Measurements from ENCODE around the gene SNURF.
"Not testable (repeated sequence)": the region's sequence is repeated elsewhere in the genome, so short reads cannot be mapped to it uniquely, and the experiment has no call there.

Gene SNURF

GRCh38 chr15:24954783-24955530 lies at the start of gene SNURF, which contains the start of gene SNRPN:
SNURF (plus strand) TSS chr15:24954987; CDS start chr15:24955049, 62 bp downstream.
SNRPN (plus strand) TSS chr15:24954987; CDS start chr15:24974454, 19,467 bp downstream.
- DNase-seq (ENCODE audit: low read depth): peak; percentile 70
- peak within 1 kb of the TSS; percentile 75 for H3K4me3 ChIP-seq (ENCODE audit: control insufficient read depth, low read depth, low read length)
- TF ChIP-seq CTCF (conservative IDR thresholded peaks at IDR 0.05; ENCODE audit: control insufficient read depth, insufficient read depth, low read depth, low read length): no peak

DNA sequence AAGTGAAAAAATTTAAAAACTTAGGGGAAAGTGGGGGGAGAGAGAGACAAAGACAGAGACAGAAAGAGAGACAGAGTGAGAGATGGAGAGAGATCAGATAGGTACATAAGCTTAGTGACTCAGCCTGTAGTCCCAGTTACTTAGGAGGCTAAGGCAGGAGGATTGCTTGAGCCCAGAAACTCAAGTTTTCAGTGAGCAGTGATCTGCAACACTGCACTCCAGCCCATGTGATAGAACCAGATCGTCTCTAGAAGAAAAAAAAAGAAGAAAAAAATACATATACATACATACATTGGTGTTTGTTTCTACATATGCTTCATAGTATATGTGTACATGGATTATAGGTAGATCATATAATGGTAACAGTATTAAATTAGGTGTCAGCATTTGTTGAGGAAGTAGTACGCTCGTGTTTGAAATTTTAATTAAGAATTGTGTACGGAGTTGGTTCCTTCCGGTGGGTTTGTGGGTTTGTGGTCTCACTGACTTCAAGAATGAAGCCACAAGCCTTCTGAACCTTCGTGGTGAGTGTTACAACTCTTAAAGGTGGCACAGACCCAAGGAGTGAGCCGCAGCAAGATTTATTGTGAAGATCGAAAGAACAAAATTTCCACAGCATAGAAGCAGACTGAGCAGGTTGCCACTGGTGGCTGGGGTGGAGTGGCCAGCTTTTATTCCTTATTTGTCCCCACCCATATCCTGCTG lies 38.3 kb upstream of the SNURF start:
- no peak for TF ChIP-seq CTCF (conservative IDR thresholded peaks at IDR 0.05; ENCODE audit: control insufficient read depth, insufficient read depth, low read depth, low read length)
- no peak overlapping the region for H3K4me3 ChIP-seq (ENCODE audit: control insufficient read depth, low read depth, low read length)
- no peak for DNase-seq (ENCODE audit: low read depth)

- DNase-seq (ENCODE audit: low read depth): no peak
- no peak overlapping the region for H3K4me3 ChIP-seq (ENCODE audit: control insufficient read depth, low read depth, low read length)
- no peak for TF ChIP-seq CTCF (conservative IDR thresholded peaks at IDR 0.05; ENCODE audit: control insufficient read depth, insufficient read depth, low read depth, low read length)
Measured at GRCh38 chr15:24917431-24917830, 37.4 kb upstream of the SNURF start.

DNA sequence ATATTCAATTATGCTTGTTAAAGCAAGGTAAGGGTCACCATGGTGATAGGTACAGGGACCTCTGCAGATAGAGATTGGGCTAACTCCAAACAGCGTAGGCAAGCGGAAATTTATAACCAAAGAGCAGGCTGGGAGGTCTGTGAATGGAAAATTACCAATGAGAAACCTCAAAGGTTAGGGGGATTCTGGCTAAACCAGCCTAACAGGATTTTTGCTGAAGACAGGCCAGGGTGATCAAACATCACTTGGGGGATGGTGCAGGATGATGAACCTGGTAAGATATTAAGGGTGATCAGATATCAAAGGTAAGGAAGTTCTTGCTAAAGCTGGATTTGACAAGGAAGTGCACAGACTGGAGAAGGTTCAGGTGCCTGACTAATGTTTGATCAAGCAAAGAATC lies 35.3 kb upstream of the SNURF start:
- H3K4me3 ChIP-seq (ENCODE audit: control insufficient read depth, low read depth, low read length): no peak overlapping the region
- no peak for TF ChIP-seq CTCF (conservative IDR thresholded peaks at IDR 0.05; ENCODE audit: control insufficient read depth, insufficient read depth, low read depth, low read length)
- DNase-seq (ENCODE audit: low read depth): no peak

DNA sequence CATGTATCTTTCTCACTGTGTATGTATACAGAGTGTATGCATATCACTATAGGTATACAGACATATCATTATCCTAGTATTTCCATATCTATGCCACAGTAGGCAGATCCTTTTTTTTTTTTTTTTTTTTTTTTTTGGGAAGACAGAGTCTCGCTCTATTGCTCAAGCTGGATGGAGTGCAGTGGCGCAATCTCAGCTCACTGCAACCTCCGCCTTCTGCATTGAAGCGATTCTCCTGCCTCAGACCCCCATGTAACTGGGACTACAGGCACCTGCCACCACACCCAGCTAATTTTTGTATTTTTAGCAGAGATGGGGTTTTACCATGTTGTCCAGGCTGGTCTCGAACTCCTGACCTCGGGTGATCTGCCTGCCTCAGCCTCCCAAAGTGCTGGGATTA lies 32.0 kb upstream of the SNURF start:
- not testable (repeated sequence) for DNase-seq (ENCODE audit: low read depth)

DNA sequence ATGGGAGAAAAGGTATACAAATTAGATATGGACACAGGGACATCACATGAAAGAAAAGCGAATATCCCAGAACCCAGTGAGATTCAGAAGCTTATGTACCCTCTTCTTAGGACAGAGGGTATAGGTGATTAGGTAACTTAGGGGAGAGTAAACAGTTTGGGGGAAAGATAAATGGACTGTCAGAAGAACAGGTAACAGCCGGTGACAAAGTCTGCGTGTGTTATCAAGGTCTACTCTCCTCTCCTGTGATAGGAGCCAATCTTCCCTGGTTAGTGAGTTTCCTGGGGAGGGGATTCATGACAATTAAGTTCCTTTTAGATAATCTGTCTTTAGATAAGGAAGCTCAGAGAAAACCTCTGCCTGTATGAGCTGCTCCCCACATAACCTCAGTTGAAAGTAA lies 30.6 kb upstream of the SNURF start:
- no peak for TF ChIP-seq CTCF (conservative IDR thresholded peaks at IDR 0.05; ENCODE audit: control insufficient read depth, insufficient read depth, low read depth, low read length)
- H3K4me3 ChIP-seq (ENCODE audit: control insufficient read depth, low read depth, low read length): no peak overlapping the region
- no peak for DNase-seq (ENCODE audit: low read depth)

More for the DNA sequence above, 32.0 kb upstream of the SNURF start:
- not testable (repeated sequence) for H3K4me3 ChIP-seq (ENCODE audit: control insufficient read depth, low read depth, low read length)

DNA sequence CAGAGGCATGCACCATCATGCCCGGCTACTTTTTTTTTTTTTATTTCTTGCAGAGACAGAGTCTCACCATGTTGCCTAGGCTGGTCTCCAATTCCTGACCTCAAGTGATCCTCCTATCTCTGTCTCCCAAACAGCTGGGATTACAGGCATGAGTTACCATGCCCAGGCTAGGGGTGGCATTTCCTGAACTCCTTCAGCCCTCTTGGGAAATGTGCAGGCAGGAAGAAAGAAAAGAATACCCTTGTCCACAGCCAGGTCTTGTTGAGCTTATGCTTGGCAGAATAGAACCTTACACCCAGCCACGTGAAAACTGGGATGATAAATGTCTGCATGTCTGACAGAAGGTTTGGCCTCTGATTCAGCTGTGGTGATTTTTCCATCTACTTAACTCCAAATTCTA lies 30.2 kb upstream of the SNURF start:
- DNase-seq (ENCODE audit: low read depth): no peak
- H3K4me3 ChIP-seq (ENCODE audit: control insufficient read depth, low read depth, low read length): no peak overlapping the region
- no peak for TF ChIP-seq CTCF (conservative IDR thresholded peaks at IDR 0.05; ENCODE audit: control insufficient read depth, insufficient read depth, low read depth, low read length)

DNA sequence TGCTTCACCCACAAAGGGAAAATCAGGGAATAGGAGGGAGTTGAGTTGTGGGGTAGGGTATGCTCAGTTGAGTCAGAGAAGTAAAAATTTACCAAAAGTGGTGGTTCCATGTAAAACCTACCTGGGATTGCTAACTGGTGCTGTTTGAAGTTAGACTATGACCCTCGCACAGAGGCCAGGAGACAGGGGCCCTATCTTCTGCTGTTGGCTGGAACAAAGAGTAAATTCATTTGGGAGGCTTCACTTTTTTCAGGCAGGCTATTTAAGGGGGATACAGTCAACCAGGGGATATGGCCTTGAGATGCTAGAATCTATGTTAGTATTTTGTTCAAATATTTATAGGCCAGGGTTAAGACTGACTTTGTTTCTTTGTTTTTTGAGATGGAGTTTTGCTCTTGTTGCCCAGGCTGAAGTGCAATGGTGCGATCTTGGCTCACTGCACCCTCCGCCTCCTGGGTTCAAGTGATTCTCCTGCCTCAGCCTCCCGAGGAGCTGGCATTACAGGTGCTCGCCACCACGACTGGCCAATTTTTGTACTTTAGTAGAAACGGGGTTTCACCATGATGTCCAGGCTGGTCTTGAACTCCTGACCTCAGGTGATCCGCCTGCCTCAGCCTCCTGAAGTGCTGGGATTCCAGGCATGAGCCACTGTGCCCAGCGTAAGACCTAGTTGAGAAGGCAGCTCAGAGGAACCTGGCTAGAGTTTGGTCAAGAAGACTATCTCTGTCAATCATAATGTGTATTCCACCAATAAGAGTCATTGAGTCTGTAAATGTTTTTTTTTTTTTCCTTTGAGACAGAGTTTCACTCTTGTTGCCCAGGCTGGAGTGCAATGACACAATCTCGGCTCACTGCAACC lies 22.7 kb upstream of the SNURF start:
- DNase-seq (ENCODE audit: low read depth); H3K4me3 ChIP-seq (ENCODE audit: control insufficient read depth, low read depth, low read length): not testable (repeated sequence)
